GM23338 (cell line): ENCODE measurements around the gene ZNF565. TPM values are rescaled to one million over a fixed set of nuclear protein-coding genes. Genes with fewer than 3 reads are reported as not detected.

ENCODE experiments used
- ATAC-seq: fragments of 200-7000 bp; cut with Tn5 transposase; 3 replicates; pipeline ENCODE4 v1.9.1; 2020
- DNase-seq: peaks from one replicate; pipeline ENCODE4 v3.0.0-alpha.2; 2015; ENCODE audit warnings: low spot score
- H2AFZ ChIP-seq: fragments of 200-600 bp; sonication (generic); 2 replicates; pipeline ENCODE4 v1.8.0; 2016; ENCODE audit warnings: antibody characterized with exemption, mild to moderate bottlenecking, moderate library complexity
- H3F3A ChIP-seq: fragments of 200-600 bp; sonication (generic); replicated peaks from 2 replicates; pipeline ENCODE4 v1.8.0; 2017; ENCODE audit warnings: antibody characterized with exemption, mixed run types, low read depth
- H3K27ac ChIP-seq: fragments of 200-600 bp; sonication (generic); 2 replicates; pipeline ENCODE4 v1.6.1; 2016; ENCODE audit warnings: low read depth
- H3K27me3 ChIP-seq: fragments of 200-600 bp; sonication (generic); 2 replicates; pipeline ENCODE4 v1.8.0; 2016; ENCODE audit warnings: mild to moderate bottlenecking, mixed run types, moderate library complexity; ENCODE audit not compliant: insufficient read depth
- H3K36me3 ChIP-seq: fragments of 200-600 bp; sonication (generic); 2 replicates; pipeline ENCODE4 v1.8.0; 2016; ENCODE audit warnings: mild to moderate bottlenecking; ENCODE audit not compliant: insufficient read depth
- H3K4me1 ChIP-seq: fragments of 200-600 bp; sonication (generic); 2 replicates; pipeline ENCODE4 v1.8.0; 2016; ENCODE audit warnings: mild to moderate bottlenecking, moderate library complexity; ENCODE audit not compliant: insufficient read depth
- H3K4me2 ChIP-seq: fragments of 200-600 bp; sonication (generic); 2 replicates; pipeline ENCODE4 v1.7.1; 2017; ENCODE audit warnings: mixed run types
- H3K4me3 ChIP-seq: fragments of 200-600 bp; sonication (generic); 2 replicates; pipeline ENCODE4 v1.6.1; 2016; ENCODE audit warnings: mixed run types
- H3K79me2 ChIP-seq: fragments of 200-600 bp; sonication (generic); replicated peaks from 2 replicates; pipeline ENCODE4 v1.8.0; 2017; ENCODE audit warnings: mild to moderate bottlenecking; ENCODE audit not compliant: insufficient read depth
- H3K9me2 ChIP-seq: fragments of 200-600 bp; sonication (generic); 2 replicates; pipeline ENCODE4 v1.8.0; 2017; ENCODE audit not compliant: insufficient read depth
- H4K20me1 ChIP-seq: fragments of 200-600 bp; sonication (generic); replicated peaks from 2 replicates; pipeline ENCODE4 v1.8.0; 2017; ENCODE audit warnings: mild to moderate bottlenecking; ENCODE audit not compliant: insufficient read depth
- H3K27ac Mint-ChIP-seq: 2 replicates; pipeline ENCODE4 v1.8.0; 2020; ENCODE audit warnings: inconsistent platforms, mild to moderate bottlenecking, moderate library complexity, mixed read lengths
- H3K27me3 Mint-ChIP-seq: 3 replicates; pipeline ENCODE4 v1.8.0; 2022; ENCODE audit warnings: low read depth, mild to moderate bottlenecking, moderate library complexity, mixed read lengths, inconsistent platforms; ENCODE audit not compliant: insufficient read depth, poor library complexity
- H3K36me3 Mint-ChIP-seq: 3 replicates; pipeline ENCODE4 v1.8.0; 2021; ENCODE audit warnings: low read depth, mild to moderate bottlenecking, inconsistent platforms, moderate library complexity, mixed read lengths
- H3K4me1 Mint-ChIP-seq: 3 replicates; pipeline ENCODE4 v1.8.0; 2020; ENCODE audit warnings: mild to moderate bottlenecking, inconsistent platforms, mixed read lengths
- H3K4me3 Mint-ChIP-seq: 3 replicates; pipeline ENCODE4 v1.8.0; 2021; ENCODE audit warnings: moderate library complexity, mild to moderate bottlenecking, inconsistent platforms, mixed read lengths
- H3K9me3 Mint-ChIP-seq: 3 replicates; pipeline ENCODE4 v1.8.0; 2020; ENCODE audit warnings: moderate library complexity, mild to moderate bottlenecking, inconsistent platforms, mixed read lengths
- POLR2AphosphoS5 ChIP-seq: IDR thresholded peaks from 2 replicates; pipeline ENCODE4 v1.6.1; 2016; ENCODE audit warnings: antibody characterized with exemption, low read depth
- ZNF331 ChIP-seq: fragments of 250-450 bp; sonication (Bioruptor Pico); IDR thresholded peaks from 2 replicates; pipeline ENCODE4 v1.5.0; 2020; ENCODE audit warnings: low read depth, mild to moderate bottlenecking, moderate library complexity
- ZNF462 ChIP-seq: fragments of 250-450 bp; sonication (Bioruptor Pico); IDR thresholded peaks from 2 replicates; pipeline ENCODE4 v1.5.0; 2020; ENCODE audit warnings: mild to moderate bottlenecking, moderate library complexity
- polyA plus RNA-seq: library from polyadenylated mRNA; unstranded; fragments of >200 nt; fragmentation: Nextera tagmentation; extraction: Ambion mirVana; gene quantifications from 2 replicates; pipeline ENCODE4 v1.2.1, GENCODE V29; 2016
- total RNA-seq: library from RNA; depleted of rRNA; stranded (reverse); fragments of >200 nt; shearing (Covaris generic); gene quantifications from 2 replicates; pipeline ENCODE4 v1.2.3, GENCODE V29; 2014

Gene ZNF565
- total and polyA plus RNA-seq, 2 experiments from 2014 or later = 2.4 to 3.2 TPM

- H3K27me3 Mint-ChIP-seq = peaks cover 11% of the 10 kb centered on the region
- H4K20me1 ChIP-seq = peaks cover 8% of the 10 kb centered on the region; the same call in 1 of the 2 replicates
- H3K4me1 Mint-ChIP-seq = peaks cover 16% of the 10 kb centered on the region
- H3K27ac ChIP-seq = no peak overlapping the region; the same call in 1 of the 2 replicates
- H3K4me3 Mint-ChIP-seq = peak overlapping the region; percentile 100
- H3K27ac Mint-ChIP-seq = peak overlapping the region; percentile 99
- peak overlapping the region; percentile 100 for H3K4me3 ChIP-seq
- peaks cover 12% of the 10 kb centered on the region; the same call in 1 of the 2 replicates for H3F3A ChIP-seq
- no peaks in the 10 kb centered on the region for H3K9me3 Mint-ChIP-seq
- peaks cover 44% of the 10 kb centered on the region for H3K36me3 Mint-ChIP-seq
- H3K27me3 ChIP-seq = no peaks in the 10 kb centered on the region
- H3K4me1 ChIP-seq = no peaks in the 10 kb centered on the region; the same call in 1 of the 2 replicates
- peaks cover 17% of the 10 kb centered on the region for H3K36me3 ChIP-seq
- ATAC-seq = peak; percentile 80
- peak overlapping the region; percentile 98 for H3K4me2 ChIP-seq
- H2AFZ ChIP-seq = no peak overlapping the region
- peaks cover 6% of the 10 kb centered on the region for H3K79me2 ChIP-seq
- H3K9me2 ChIP-seq = no peaks in the 10 kb centered on the region
- DNase-seq = peak; percentile 98
- peak; percentile 42; the same call in 1 of the 2 replicates for TF ChIP-seq POLR2AphosphoS5
- TF ChIP-seq ZNF462 (CRISPR knock-in tag) = no peak
- no peak for TF ChIP-seq ZNF331
Observed at GRCh38 chr19:36141039-36141927, 73.2 kb downstream of the ZNF565 start.
